NCI-H2196 (cell line): ENCODE results near the gene OCA2.
"Not testable (repeated sequence)": the region's sequence is repeated elsewhere in the genome, so short reads cannot be mapped to it uniquely, and the experiment has no call there.

Experiments used
- DNase-seq: peaks from one replicate; lab custom pipeline; 2025; ENCODE audit not compliant: unreplicated experiment; lab: John Stamatoyannopoulos, UW

OCA2 gene

DNA sequence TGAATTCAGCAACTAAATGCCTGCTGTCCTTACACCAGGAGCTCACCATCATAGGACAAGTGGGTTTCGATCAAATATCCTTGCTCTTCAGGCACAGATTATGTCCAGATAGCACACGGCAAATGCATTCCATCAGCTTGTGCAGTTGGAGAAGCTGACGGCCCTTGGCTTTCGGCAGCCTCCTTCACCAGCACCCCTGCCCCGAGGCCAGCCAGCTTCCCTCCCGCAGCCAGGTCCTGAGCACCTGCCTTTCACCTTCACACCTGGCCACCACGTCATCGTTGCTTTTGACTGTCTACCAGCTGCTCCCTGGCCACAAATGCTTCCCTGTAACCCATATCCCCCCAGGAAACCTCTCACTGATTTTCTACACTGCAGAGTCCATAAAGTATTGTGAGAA lies 355.5 kb downstream of the OCA2 start:
- DNase-seq: peak; percentile 42

DNA sequence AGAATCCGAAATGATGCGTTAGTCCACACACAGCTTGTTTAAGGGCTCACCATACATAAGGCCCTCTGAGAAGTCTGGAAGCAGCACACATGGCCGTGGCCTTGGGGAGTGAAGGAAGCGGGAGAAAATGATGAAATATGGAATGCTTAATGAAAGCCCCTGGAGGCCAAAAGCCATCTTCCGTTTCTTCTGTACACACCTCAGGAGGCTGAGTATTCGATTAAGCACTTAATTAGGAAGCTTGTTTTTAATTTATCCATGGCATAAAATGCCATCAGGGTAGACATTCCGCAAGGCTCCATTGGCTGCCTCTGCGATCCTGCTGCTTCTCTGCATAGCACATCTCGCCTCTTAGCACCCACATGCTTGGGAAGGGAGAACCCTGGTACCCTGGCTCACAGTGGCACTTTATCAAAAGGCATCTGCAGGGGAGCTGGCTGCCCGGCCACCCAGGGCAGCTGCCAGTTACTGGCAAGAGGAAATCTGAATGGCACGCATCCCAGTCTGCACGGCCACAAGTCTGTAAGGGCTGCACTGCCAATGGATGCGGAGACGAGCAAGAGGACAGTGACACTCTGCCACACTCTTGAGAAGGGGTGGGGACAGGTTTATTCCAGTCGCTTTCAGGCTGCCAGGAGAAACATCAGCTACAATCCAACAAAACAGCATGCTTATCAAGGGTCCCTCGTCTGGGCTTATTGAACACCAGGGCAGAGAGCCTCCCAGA lies 356.2 kb downstream of the OCA2 start:
- DNase-seq: peak; percentile 10

DNA sequence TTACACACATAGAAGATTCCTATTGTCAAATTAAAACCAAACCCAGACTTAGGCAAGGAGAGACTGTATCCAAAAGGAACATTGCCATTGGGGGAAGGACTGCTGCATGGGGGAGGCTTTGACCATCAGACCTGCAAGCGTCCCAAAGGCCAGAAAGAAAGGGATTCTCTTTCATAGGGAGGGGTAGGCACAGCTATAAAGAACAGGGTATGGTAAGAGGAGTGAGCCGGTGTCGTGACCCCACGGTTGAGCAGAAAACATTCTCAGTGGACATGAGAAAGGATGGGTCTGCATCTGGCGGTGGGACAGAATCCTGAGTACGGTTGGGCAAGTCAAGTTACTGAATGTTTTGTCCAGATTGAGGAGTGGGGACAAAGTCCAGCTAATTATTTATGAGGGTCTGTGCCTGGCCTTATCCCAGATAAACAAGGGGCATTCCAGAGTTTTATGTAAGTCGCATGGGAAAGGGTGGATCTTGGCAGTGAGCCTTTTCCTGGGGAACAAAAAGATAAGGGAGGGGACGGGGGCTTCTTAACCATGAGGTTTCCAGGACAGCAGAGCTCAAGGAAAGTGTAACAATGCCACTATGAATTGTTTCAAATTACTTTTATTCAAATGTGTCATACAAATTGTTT lies 357.8 kb downstream of the OCA2 start:
- DNase-seq: no peak

DNA sequence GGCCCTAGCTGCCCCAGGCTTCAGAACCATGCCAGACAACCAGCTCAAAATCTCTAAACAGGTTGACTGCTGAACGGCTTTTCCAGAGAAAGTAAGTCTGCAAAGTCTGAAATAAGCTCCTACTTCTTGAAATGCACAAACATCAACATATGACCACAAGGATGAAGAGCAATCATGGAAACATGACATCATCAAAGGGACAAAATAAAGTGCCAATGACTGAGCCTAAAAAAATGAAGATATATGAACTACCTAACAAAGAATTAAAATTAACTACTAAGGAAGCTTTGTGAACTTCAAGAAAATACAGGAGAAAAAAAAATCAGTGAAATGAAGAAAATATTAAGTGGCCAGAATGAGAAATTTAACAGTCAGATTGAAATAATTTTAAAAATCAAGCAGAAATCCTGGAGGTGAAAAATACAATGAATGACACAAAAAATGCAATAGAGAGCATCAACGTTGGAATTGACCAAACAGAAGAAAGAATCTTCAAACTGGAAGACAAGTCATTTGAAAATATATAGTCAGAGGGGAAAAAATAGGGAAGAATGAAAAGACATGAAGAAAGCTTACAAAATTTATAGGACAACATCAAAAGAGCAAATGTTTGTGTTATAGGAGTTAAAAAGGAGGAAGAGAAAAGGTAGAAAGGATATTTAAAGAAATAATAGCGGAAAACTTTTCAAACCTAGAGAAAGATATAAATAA lies 364.2 kb downstream of the OCA2 start:
- DNase-seq: no peak

DNA sequence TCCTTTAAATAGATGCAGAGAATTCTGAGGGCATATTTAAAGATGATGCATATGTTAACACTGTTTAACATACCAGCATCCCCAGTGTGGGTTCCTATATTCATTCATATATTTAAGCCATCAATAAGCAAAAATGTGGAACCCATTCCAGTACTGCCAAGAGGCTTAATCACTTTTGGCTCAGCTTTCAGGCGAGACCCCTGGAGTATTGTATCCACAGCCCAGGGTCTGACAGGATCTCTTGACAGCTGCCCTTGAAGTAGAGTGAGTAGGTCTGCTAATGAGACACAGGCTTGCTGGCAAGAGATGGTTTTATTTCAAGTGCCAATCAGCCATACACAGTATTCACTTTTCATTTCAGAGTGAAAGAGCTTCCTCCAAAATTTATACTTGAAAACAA lies 367.3 kb downstream of the OCA2 start:
- no peak for DNase-seq

DNA sequence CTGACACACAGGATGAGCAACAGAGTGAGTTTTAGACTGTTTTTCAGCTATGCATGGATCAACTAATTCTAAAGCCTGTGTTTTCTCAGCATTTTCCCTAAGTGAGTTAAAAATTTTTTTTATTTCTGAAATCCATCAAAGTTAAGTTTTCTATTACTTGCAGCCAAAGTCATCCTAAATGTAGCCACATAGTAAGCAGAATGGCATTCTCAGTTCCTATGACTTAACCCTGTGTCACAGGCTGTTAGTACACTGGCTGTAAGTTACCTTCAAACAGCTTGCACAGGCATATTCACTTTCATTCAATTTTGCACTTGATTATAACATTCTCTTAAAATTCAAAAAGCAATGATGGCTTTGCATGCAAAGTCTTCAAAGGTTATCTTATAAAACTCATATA lies 368.2 kb downstream of the OCA2 start:
- no peak for DNase-seq

DNA sequence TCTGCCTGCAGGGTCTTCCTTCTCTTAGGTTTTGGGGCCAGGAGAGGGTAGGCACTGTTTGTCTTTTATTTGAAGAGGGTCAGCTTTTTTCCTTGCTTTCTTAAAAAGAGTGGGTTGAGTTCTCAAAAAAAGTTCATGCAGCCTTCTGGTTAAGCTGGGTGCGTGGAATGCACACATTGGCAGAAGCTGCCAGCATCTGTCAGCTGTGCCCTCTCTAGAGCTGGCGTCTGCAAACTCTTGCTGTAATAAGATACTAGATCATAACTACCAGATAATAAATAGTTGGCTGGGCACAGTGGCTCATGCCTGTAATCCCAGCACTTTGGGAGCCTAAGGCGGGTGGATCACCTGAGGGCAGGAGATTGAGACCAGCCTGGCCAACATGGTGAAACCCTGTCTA lies 373.4 kb downstream of the OCA2 start:
- DNase-seq: peak; percentile 35

DNA sequence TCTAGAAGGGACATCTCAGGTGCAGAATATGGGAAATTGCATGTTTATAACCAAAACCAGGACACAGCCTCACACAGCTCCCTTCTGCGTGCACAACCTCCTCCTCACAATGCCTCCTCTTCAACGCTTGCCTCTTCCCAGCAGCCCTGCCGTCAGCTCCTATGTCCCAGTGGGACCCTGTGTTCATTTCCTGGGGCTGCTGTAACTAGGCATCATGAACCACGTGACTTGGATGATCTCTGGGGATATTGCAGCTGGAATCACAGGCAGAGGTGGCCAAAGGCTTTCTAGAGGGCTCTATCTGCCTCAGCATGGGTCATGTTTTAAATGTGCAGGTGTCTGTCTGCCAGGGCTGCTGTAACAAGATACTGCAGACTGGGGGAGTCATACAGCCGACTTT lies 375.3 kb downstream of the OCA2 start:
- DNase-seq: peak; percentile 33

DNA sequence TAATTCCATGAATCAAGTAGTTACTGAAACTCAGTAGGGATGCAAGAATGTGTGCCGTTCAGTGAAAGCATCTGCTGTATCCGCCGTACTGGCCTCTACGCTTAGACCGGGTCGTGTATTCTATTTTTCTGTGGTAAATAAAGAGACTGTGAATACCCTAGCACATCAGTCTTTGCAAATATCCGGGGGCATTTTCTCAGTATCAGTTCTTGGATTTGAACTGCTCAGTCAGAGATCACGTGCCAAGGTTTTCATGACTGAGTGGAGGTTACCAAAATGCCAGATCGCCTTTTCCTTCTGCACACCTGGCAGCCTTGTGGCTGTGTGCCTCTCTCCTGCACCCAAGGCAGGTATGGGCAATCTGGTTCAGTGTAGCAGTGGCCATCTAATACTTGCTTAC lies 377.0 kb downstream of the OCA2 start:
- no peak for DNase-seq

DNA sequence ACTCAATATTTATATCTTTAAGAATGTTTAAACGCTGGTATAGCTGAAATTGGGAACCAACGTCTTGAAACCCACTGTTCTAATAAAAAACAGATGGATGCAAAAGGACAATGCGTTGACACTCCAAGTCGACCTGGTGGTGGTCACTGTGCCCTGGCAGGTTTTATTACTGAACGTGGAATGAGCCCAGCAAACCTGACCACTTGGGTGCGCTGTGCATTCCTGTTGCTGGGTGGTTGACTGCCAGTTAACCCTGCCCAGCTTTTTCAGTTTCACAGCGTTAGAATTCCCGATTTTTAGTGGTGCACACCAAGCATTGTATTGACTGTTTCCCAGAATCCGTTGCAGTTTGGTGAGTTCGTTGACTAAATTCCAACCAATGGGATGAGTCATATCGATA lies 384.4 kb downstream of the OCA2 start:
- DNase-seq: no peak

DNA sequence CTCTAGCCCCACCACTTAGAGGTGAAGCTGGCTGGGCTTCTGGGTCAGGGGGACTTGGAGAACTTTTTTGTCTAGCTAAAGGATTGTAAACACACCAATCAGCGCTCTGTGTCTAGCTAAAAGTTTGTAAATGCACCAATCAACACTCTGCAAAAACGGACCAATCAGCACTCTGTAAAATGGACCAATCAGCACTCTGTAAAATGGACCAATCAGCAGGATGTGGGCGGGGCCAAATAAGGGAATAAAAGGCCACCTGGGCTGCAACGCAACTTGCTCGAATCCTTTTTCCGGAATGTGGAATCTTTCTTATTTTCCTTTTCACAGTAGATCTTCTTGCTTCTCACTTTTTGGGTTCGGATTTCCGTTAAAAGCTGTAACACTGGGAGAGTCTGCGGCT lies 385.3 kb downstream of the OCA2 start:
- not testable (repeated sequence) for DNase-seq

DNA sequence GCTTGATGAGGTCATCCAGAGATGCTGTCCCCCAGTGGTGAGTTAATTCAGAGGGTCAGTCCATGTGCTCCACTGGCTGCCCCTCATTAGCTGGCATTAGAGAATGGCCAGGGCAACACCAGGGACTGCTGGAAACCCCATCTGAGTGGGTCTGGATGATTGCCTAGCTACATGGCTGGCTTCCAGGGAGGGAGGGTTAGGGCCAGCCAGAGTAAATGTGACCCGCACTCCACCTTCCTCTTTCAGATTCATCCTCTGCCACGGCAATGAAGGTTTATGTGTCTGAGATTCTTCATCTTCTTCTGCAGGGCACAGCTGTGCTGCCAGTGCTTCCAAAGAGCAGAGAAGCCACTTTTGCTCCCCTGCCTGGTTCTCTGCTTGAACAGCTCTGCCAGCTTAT lies 391.9 kb downstream of the OCA2 start:
- peak; percentile 3 for DNase-seq

DNA sequence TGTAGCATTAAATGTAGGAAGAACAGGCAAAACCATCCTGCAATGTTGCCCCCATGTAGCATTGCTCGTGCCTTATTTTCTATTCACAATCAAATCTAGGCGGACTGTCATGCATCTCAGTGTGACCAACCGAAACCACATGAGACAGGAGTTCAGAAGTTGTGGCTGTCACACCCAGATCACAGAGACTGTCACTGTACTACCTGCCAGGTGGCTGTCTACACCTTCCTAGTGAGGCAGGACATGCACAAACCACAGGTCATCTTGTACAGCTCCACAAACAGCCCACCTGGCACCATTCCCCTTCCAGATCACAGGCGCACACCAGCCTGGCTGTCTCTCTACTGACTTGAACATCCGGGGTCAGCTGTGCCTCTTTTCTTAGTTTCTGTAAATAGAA lies 392.8 kb downstream of the OCA2 start:
- no peak for DNase-seq

DNA sequence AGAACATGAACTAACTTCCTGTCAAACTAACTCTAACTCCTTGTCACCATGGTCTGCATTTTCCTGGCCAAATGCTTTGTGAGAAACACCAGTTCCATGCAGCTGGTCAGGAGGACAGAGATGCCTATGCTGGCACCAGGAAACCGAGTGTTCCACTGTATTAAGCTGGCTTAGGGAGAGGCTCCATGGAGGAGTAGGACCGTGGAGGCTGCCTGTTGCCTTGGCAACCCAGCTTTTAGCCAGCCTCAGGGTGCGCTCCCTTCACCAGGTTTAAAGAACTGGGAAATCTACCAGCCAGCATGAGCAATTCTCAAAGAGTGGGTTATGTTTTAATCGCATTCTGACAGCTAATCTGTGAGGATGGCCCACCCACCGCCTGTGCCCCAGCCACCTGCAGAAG lies 394.1 kb downstream of the OCA2 start:
- DNase-seq: no peak
